ENCODE data around the gene AP4M1. TPM values are rescaled to one million over a fixed set of nuclear protein-coding genes. Genes with fewer than 3 reads are reported as not detected.
"Not testable (repeated sequence)": the region's sequence is repeated elsewhere in the genome, so short reads cannot be mapped to it uniquely, and the experiment has no call there.

The AP4M1 gene
- total RNA-seq, 2 donors from 2014 or later, result 8.9 to 16.9 TPM

GRCh38 chr7:100124301-100125230 lies 23.1 kb downstream of the AP4M1 start:
- H3K36me3 Mint-ChIP-seq, result no peaks in the 10 kb centered on the region
- peaks cover 22 to 35% of the 10 kb centered on the region in 2 donors for H3K4me1 Mint-ChIP-seq (ENCODE audit: low read depth in 2 of 2)
- DNase-seq (ENCODE audit: low spot score), result no peak
- no peak for ATAC-seq
- H3K27ac Mint-ChIP-seq, result peak overlapping the region; percentile 37 to 94
- H3K27me3 Mint-ChIP-seq, result no peaks in the 10 kb centered on the region
- H3K9me3 Mint-ChIP-seq, result no peaks in the 10 kb centered on the region
- H3K4me3 Mint-ChIP-seq, result no peak overlapping the region

- Mint-ChIP-seq H3K27me3 (no peaks in the 10 kb centered on the region), H3K9me3 (no peaks in the 10 kb centered on the region), H3K4me1 (ENCODE audit: low read depth in 2 of 2) (peaks cover 17 to 27% of the 10 kb centered on the region in 2 donors), H3K36me3 (no peaks in the 10 kb centered on the region), H3K4me3 (peak overlapping the region; percentile 96), H3K27ac (peak overlapping the region; percentile 94 to 97)
- ATAC-seq (no peak), DNase-seq (ENCODE audit: low spot score) (no peak)
Observed at GRCh38 chr7:100126239-100126930, 24.9 kb downstream of the AP4M1 start.

GRCh38 chr7:100126931-100127865 lies 25.8 kb downstream of the AP4M1 start, which contains the start of gene MBLAC1:
MBLAC1 (plus strand) TSS chr7:100126967; CDS start chr7:100127396, 429 bp downstream.
- ATAC-seq (peak; percentile 92), DNase-seq (ENCODE audit: low spot score) (peak; percentile 89)
- Mint-ChIP-seq H3K4me1 (ENCODE audit: low read depth in 2 of 2) (peaks cover 21 to 31% of the 10 kb centered on the region in 2 donors), H3K27me3 (no peaks in the 10 kb centered on the region), H3K9me3 (no peaks in the 10 kb centered on the region), H3K4me3 (peak within 1 kb of the TSS; percentile 96), H3K36me3 (no peaks in the 10 kb centered on the region), H3K27ac (peak within 1 kb of the TSS; percentile 94 to 97)

GRCh38 chr7:100127866-100128636 lies 26.6 kb downstream of the AP4M1 start:
- Mint-ChIP-seq H3K4me3 (peak overlapping the region; percentile 62), H3K9me3 (no peaks in the 10 kb centered on the region), H3K36me3 (no peaks in the 10 kb centered on the region), H3K27ac (no peak overlapping the region), H3K27me3 (no peaks in the 10 kb centered on the region), H3K4me1 (ENCODE audit: low read depth in 2 of 2) (peaks cover 25 to 31% of the 10 kb centered on the region in 2 donors)
- ATAC-seq (no peak), DNase-seq (ENCODE audit: low spot score) (no peak)

- Mint-ChIP-seq H3K27ac (no peak overlapping the region), H3K4me3 (peak overlapping the region; percentile 62), H3K27me3 (no peaks in the 10 kb centered on the region), H3K4me1 (ENCODE audit: low read depth in 2 of 2) (peaks cover 25 to 31% of the 10 kb centered on the region in 2 donors), H3K9me3 (no peaks in the 10 kb centered on the region), H3K36me3 (no peaks in the 10 kb centered on the region)
- no peak for DNase-seq (ENCODE audit: low spot score)
- no peak for ATAC-seq
Observed at GRCh38 chr7:100128637-100128963, 27.2 kb downstream of the AP4M1 start.

- ATAC-seq; H3K4me3 Mint-ChIP-seq; H3K27ac Mint-ChIP-seq; DNase-seq (ENCODE audit: low spot score); H3K27me3 Mint-ChIP-seq; H3K36me3 Mint-ChIP-seq; H3K9me3 Mint-ChIP-seq: not testable (repeated sequence)
- H3K4me1 Mint-ChIP-seq (ENCODE audit: low read depth in 2 of 2), result peaks cover 20 to 22% of the 10 kb centered on the region in 2 donors
Observed at GRCh38 chr7:100130220-100130607, 28.8 kb downstream of the AP4M1 start.

GRCh38 chr7:100130608-100131453 lies 29.4 kb downstream of the AP4M1 start:
- no peaks in the 10 kb centered on the region for H3K9me3 Mint-ChIP-seq
- peak; percentile 84 for DNase-seq (ENCODE audit: low spot score)
- H3K4me3 Mint-ChIP-seq, result peak overlapping the region; percentile 60
- H3K27me3 Mint-ChIP-seq, result peaks cover 0 to 3% of the 10 kb centered on the region in 2 donors
- no peaks in the 10 kb centered on the region for H3K36me3 Mint-ChIP-seq
- peaks cover 16 to 20% of the 10 kb centered on the region in 2 donors for H3K4me1 Mint-ChIP-seq (ENCODE audit: low read depth in 2 of 2)
- H3K27ac Mint-ChIP-seq, result no peak overlapping the region
- peak in 1 of 2 donors; percentile 53 for ATAC-seq

GRCh38 chr7:100132126-100132525 lies 30.7 kb downstream of the AP4M1 start:
- DNase-seq (ENCODE audit: low spot score), result no peak
- Mint-ChIP-seq H3K4me3 (no peak overlapping the region), H3K4me1 (ENCODE audit: low read depth in 2 of 2) (peaks cover 12 to 15% of the 10 kb centered on the region in 2 donors), H3K36me3 (no peaks in the 10 kb centered on the region), H3K27ac (peak overlapping the region in 1 of 2 donors; percentile 39), H3K27me3 (peaks cover 0 to 3% of the 10 kb centered on the region in 2 donors), H3K9me3 (no peaks in the 10 kb centered on the region)
- no peak for ATAC-seq

- Mint-ChIP-seq H3K36me3 (no peaks in the 10 kb centered on the region), H3K27me3 (peaks cover 0 to 3% of the 10 kb centered on the region in 2 donors), H3K9me3 (no peaks in the 10 kb centered on the region), H3K4me3 (no peak overlapping the region), H3K4me1 (ENCODE audit: low read depth in 2 of 2) (peaks cover 12 to 15% of the 10 kb centered on the region in 2 donors), H3K27ac (peak overlapping the region in 1 of 2 donors; percentile 39)
- ATAC-seq (peak; percentile 78 to 84), DNase-seq (ENCODE audit: low spot score) (no peak)
Observed at GRCh38 chr7:100132697-100133151, 31.3 kb downstream of the AP4M1 start.

GRCh38 chr7:100137851-100138760 lies 36.7 kb downstream of the AP4M1 start:
- H3K4me1 Mint-ChIP-seq (ENCODE audit: low read depth in 2 of 2), result peaks cover 9 to 13% of the 10 kb centered on the region in 2 donors
- DNase-seq (ENCODE audit: low spot score) (no peak), ATAC-seq (no peak)
- H3K4me3 Mint-ChIP-seq, result no peak overlapping the region
- H3K27ac Mint-ChIP-seq, result no peak overlapping the region
- no peaks in the 10 kb centered on the region for H3K36me3 Mint-ChIP-seq
- no peaks in the 10 kb centered on the region for H3K9me3 Mint-ChIP-seq
- peaks cover 0 to 6% of the 10 kb centered on the region in 2 donors for H3K27me3 Mint-ChIP-seq

- H3K9me3 Mint-ChIP-seq, result no peaks in the 10 kb centered on the region
- H3K36me3 Mint-ChIP-seq, result no peaks in the 10 kb centered on the region
- peak overlapping the region; percentile 26 for H3K4me3 Mint-ChIP-seq
- ATAC-seq, result peak; percentile 57 to 79
- peaks cover 9 to 13% of the 10 kb centered on the region in 2 donors for H3K4me1 Mint-ChIP-seq (ENCODE audit: low read depth in 2 of 2)
- H3K27ac Mint-ChIP-seq, result peak overlapping the region; percentile 34 to 61
- DNase-seq (ENCODE audit: low spot score), result no peak
- H3K27me3 Mint-ChIP-seq, result peaks cover 0 to 3% of the 10 kb centered on the region in 2 donors
Observed at GRCh38 chr7:100141555-100141949, 40.1 kb downstream of the AP4M1 start.

Data from natural killer cell treated with Interleukin-12 subunit alpha and Interleukin-12 subunit beta and Interleukin-15 and Interleukin-18, amount 100 ng/mL, for 72 hours (primary cell).